Stimulated activated CD8-positive, alpha-beta memory T cell treated with anti-CD3 and anti-CD28 coated beads, Interleukin-15, amount 100 ng/mL, for 1 hour (primary cell): ENCODE data around the gene TLE3.
"Not testable (repeated sequence)": the region's sequence is repeated elsewhere in the genome, so short reads cannot be mapped to it uniquely, and the experiment has no call there.

Experiments
- DNase-seq: peaks from one replicate; pipeline ENCODE4 v3.0.0-alpha.2; 2020; ENCODE audit warnings: low read depth

TLE3 gene

DNA sequence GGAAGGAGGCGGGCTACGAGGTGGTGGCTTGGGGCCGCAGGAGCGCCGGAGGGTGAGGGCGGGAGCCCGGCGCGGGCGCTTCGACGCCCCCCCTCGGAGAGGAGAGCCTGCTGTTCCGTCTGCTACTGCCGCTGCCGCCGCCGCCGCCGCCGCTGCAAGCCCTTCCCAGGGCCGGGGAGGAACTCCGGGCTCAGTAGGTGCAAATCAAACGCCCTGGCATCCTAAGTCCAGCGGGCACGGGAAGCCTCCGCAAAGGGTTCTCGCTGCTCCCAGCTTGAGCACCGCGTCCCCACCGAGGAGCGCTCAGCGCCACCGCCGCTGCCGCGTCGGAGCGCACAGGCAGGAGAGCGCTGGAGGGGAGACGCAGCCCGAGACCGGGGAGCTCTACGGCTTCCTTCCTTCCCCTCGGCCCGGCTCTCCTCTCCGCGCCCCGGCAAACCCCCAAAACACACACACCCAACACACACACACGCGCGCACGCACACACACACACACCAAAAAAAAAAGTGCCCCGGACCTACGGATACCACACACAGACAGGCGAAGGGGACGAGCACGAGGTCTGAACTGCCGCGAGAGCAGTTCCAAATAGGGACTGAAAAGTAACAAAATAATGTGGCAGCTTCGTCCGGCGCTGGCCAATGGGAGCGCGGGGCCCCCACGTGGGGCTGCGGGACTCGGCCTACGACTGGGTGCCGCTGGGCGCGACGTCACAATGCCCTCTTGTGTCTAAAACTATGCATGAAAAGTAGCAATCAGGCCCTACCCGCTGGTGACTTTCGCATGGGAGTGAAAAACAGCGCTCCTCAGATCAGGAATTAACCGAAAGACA, at the start of gene TLE3:
TLE3 (minus strand) TSS at position 597 of the 832 bp plus-strand sequence. CDS start 1,119 bp downstream, outside the sequence.
- peak; percentile 94 for DNase-seq

DNA sequence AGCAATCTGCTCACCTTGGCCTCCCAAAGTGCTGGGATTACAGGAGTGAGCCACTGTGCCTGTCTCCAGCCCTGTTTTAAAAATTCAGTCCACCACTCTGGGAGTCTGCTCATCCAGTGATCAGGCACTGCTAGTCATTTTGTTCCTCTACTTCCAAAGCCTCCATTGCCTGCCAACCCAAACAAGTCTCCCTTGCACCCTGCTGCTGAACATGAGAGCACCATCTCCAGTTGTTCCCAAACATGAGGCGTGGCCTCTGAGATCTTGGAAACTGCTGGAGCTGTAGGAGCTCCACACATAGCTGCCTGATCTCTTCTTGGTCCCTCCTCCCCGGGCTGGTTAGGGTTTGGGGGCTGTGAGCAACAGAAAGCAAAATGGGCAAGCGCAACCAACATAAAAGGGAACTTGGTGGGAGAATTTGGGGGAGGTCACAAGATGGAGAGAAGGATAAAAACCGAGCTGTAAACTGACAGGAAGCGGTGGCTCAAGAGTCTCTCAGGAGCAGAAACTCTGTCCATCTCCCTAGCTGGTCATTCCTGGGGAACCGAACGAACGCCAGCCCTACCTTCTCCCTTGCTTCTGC, 49.6 kb upstream of the TLE3 start:
- no peak for DNase-seq

GRCh38 chr15:70146771-70147170, 49.1 kb upstream of the TLE3 start:
- DNase-seq: no peak

DNA sequence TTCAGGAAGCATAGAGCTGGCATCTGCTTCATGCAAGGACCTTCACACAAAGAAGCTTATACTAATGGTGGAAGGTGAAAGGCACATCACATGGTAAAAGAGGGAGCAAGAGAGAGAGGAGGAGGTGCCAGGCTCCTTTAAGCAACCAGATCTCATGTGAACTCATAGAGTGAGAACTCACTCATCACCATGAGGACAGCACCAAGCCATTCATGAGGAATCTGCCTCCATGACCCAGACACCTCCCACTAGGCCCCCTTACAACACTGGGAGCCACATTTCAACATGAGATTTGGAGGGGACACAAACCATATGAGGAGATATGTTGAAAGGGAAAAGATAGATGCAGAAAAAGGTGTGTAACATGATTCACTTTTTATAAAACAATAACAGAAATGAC, 48.4 kb upstream of the TLE3 start:
- no peak for DNase-seq

DNA sequence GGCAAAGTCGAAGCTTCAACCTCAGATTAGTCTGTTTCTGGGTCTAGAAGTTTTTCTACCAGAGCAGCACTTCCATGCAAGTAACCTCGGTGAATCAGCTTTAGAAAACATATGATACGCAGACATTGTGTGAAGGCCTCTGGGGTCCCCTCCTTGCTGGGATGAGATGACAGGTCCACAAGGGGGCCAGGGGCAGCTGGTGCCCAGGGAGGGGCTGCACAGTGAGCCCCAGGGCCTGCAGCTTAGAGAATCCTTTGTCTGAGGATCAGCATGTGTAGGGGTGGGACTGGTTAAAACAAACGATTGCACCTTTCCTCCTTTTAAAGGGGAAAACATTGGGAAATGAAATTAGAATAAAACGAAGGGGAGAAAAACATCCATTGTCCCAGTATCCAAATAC, 47.5 kb upstream of the TLE3 start:
- no peak for DNase-seq

DNA sequence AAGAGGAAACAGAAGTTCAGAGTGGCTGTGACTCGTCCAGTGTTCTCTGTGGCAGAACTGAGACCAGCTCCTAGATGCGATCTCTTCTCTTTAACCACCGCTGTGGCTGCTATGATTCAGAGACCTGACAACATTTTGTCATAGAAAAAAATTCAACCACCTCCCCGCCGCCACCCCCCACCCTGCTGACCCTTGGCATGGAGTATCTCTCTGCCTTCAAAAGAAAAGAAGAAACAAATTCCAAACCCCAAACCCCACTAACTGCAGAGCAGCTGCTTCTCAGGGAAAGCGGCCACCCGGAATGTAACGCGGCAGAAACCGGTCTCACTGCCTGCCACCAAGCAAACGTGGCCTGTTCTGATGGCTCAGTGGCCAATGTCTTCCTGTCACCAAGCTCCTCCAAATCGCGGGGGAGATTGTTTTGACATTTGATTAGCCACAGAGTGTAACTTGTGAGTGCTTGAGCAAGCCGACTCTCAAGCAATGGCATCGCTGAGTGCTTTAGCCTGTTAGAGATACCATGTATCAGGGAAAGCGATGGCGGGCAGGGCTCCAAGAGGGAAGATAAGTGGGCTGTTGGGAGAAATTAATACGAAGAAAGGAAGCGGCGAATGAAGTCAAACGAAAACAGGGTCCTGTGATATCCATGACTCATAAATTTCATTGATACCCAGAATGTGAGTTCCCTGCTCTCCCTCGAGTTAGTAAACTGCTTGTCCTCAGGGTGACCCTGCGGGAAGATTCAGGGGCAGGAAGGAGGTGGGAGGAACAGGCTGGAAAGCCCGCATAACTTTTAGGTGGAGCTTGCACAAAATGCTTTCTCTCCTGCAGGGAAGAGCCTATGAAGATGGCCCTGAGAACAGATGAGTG, 44.8 kb upstream of the TLE3 start:
- DNase-seq: no peak

- DNase-seq: no peak
Measured at GRCh38 chr15:70142072-70142321, 44.3 kb upstream of the TLE3 start.

DNA sequence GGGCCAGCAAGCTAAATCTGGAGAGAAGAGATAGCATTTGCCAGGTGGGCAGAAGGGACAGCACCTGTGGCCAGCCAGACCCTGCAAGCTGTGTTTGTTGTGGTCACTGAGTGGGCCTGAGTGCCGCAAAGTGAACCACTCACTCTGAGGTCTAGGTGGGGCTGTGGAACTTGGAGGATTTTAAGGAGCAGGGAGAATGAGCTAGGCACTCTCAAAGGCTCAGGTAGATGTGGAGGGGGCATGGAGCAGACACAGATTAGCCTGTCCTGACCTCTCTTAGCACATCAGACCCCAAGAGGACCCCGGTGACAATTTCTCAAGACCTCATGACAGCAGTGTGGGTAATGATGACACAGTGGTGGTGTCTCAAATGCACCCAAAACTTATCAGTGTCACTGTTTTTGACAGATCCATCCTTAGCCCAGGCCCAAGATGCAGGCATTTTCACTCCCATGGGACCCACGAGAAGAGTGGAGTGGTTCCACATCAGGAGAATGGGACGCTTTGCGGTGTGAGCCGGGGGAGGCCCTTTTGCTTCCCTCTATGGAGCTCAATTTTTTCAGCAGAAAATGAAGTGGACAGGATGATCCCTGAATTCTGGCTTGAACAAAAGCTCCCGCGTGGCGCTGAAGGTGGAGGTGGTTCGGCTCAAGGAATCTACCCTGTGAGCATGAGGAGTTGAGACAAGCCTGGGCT, 43.8 kb upstream of the TLE3 start:
- no peak for DNase-seq

DNA sequence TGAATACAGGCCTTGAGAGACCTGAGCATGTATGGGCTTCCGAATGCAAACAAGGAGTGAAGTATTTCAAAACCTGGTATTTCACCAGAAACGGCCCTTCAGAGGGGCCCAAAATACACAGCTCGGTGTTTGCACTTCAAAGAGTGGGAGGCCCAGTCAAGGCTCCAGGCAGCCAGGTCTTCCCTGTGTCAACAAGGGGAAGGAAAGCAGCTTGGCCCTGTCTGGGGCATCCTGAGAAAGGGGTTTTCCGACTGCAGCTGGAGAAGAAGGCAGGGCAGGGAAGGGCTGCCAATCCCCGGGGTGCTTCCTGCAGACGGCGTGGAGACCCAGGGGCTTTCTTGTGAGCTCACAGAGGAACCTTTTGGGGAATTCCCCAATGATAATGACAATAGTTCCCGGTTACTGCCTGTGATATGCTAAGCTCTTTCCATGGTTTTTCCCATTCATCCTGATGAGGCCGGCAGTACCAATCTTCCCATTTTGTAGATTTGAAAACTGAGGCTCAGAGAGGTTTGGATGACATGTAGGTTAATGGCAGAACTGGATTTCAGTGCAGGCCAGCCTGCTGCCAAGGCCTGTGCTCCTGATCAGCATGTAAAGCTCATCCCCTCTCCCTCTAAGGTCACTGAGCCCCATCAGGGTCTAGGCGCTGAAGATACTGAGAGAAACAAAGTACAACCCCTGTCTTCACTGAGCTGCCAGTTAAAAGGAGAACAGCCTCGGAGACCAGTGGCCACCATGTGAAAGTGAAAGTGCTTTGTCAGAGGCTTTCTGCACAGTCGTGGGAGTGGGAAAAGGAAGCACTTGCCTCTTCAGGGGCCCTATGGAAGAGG, 43.0 kb upstream of the TLE3 start:
- DNase-seq: no peak

DNA sequence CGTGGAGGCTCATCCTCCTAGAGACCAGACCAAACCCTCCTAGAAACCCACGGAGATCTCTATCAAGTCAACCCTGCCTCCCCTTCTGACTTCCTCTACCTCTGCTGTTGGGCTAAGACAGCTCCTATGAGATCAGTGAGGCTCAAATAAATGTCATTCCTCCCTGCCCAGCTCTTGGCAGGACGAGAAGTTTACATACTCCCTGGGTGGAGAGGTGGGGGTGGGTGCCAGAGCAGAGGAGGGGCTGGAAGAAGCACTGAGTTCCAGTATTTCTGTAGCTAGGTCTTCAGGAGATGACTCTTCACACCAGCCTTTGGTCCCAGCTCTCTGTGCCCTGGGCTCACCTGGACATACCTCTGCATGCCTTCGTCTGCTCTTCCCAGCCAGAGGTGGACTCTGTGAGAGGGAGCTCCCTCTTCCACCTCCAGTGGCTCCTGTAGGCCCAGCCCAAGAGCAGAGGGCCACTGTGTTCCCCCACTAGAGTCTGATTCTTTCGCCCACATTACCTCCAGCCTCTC, 42.4 kb upstream of the TLE3 start:
- no peak for DNase-seq

DNA sequence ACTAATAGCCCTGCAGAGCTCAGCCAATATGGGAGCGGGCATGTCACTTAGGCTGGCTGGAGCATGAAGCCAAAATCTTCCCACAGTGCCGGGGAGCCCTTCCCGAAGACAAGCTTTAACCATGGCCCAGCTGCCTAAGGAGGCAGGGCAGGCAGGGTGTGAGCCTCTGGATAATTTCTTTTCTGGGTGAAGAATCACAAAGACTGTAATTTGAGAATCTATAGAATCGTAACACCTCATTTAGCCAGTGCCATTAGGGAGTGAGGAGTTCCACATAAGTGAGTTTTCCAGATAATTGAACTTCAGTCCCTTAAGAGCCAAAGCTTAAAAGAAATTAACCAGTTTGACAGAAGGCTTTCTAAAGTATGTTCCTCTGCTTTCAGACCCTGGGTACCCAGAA, 40.2 kb upstream of the TLE3 start:
- DNase-seq: no peak

DNA sequence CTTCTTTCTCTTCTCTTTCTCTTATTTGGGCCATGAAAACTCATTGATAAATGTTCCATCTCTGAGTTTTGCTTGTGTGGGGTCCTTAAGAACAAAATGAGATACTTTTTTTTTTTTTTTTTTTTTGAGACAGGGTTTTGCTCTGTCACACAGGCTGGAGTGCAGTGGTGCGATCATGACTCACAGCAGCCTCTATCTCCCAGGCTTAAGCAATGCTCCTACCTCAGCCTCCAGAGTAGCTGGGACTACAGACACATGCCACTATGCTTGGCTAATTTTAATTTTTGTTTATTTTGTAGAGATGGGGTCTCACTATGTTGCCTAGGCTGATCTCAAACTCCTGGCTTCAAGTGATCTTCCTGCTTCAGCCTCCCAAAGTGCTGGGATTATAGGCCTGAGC, 39.3 kb upstream of the TLE3 start:
- not testable (repeated sequence) for DNase-seq

DNA sequence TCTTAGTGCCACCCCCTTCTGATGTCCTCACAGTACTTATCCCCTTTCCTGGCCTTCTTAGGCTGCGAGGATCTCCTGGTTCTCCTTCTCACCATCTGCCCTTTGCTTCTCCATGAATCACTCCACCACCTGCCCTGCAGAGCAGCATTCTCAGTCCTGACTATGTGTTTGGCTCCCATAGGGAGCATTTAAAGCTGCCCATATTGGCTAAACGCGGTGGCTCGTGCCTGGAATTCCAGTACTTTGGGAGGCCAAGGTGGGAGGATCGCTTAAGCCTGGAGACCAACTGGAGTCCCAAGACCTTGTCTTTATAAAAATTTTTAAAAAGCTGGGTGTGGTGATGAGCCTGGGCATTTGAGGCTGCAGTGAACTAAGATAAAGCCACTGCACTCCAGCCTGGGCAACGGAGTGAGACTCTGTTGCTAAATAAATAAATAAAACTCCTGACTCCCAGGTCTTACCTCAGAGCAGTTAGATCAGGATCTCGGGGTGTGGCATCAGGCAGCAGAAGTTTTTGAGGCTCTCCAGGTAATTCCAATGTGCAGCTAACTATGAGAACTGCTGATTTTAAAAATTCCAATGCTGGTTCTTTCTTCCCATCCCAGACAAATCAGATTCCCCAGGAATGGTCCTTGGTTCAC, 36.2 kb upstream of the TLE3 start:
- no peak for DNase-seq

DNA sequence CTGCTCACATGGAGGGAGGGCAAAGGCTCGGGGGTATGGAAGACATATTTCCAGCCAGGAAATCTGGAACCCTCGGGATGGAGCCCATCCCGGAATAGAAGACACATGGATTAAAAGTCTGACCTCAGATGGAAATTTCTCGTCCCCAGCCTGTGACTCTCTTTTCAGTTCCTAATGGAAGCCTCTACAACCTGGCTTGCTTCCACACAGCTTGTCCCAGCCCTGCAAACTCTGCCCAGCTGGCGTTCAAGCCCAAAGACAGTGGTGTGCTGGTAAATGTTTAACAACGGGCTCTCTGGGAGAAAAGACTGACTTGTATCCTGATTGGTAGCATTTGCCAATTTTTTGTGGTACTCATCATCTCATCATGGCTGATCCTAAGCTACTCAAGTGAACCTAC, 35.6 kb upstream of the TLE3 start:
- DNase-seq: no peak

DNA sequence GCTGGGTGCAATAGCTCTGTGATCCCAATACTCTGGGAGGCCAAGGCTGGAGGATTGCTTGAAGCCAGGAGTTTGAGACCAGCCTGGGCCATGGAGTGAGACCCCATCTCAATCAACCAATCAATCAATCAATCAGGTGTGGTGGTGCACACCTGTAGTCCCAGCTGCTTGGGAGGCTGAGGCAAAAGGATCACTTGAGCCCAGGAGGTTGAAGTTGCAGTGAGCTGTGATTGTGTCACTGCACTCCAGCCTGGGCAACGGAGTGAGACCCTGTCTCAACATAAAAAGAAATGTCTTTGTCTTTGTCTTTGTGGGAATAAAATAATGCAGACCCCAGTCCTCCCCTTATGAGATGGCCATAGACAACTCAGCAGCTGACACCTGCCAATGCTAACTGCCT, 34.9 kb upstream of the TLE3 start:
- no peak for DNase-seq

DNA sequence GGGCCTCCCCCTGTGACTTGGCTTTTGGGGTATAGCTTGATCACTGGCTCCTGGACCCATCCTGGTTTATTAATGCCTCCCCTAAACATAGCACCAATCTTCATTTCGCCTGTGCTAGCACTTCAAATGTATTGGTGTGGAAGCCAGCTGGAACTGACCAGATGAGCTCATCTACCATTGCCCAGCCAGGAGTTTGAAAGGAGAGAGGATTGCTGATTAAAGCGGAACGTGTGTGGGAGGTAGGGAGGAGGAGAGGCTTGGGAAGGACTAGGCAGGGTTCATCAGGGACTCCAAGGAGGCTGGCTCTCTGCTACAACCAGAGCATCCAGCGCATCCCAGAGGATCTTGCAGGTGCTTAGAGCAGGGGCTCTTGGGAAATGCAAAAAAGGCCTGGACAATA, 34.4 kb upstream of the TLE3 start:
- DNase-seq: no peak

DNA sequence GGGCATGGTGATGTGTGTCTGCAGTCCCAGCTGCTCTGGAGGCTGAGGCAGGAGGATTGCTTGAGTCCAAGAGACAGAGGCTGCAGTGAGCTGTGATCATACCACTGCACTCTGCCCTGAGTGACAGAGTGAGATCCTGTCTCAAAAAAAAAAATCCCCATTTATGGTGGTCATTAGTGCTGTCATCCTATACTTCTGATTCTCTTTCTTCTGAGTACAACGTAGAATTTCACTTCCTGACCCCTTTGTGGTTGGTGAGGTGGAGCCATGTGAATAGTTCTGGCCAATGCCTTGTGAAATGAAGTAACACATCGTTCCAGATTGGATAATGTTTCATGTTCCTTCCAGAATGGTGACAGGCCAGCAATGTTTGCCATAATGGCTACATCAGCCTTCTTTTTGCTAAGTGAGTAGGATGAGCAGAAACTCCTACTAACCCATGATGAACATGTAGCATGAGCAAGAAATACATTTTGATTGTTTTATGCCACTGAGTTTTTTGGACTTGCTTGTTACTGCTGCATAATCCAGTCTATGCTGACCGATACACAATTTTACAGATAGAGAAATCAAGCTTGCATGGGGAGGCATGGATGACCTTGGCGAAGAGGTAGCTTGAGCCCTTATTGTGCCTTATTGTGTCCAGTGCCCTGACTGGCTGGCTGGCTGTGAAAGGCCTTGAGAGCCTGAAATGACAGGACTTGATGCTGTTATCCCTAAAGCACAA, 30.9 kb upstream of the TLE3 start:
- DNase-seq: no peak

GRCh38 chr15:70127770-70128413, 30.2 kb upstream of the TLE3 start:
- DNase-seq: no peak

GRCh38 chr15:70127288-70127746, 29.6 kb upstream of the TLE3 start:
- DNase-seq: no peak

DNA sequence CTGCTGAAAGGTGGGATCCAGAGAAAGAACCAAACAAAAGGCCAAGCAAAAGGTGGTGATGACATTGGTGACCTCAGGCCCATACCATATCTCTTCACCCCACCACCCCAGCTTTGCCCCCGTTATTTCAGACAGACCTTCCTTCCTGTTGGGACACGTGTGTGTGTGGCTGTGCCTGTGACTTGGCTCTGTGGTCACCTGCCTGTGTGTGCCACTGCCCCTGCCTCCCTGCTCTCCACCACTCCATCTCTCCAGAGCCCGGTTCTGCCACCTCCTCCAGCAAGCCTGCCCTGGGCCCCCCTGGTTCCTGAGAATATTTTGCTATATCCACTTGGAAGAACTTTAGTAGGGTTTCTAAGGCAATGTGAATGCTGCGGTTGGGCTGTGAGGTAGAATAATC, 28.6 kb upstream of the TLE3 start:
- DNase-seq: no peak
